Naive thymus-derived CD4-positive, alpha-beta T cell (primary cell): ENCODE data around the gene KRTAP19-7. TPM values are rescaled to one million over a fixed set of nuclear protein-coding genes. Genes with fewer than 3 reads are reported as not detected.

Source experiments
- ATAC-seq: fragments of 150-1000 bp; cut with Tn5 transposase; 2 replicates; pipeline ENCODE4 v1.10.0; 2021; ENCODE audit warnings: mild to moderate bottlenecking, moderate library complexity
- CTCF ChIA-PET: fragments of 350-600 bp; sonication (Branson Sonifier 250); formaldehyde crosslinking; loops from one replicate; lab custom pipeline; 2021; ENCODE audit warnings: antibody characterized with exemption; lab: Charles Lee
- POLR2A ChIA-PET: fragments of 350-600 bp; sonication (Branson Sonifier 250); formaldehyde crosslinking; loops from one replicate; lab custom pipeline; 2021; ENCODE audit warnings: antibody characterized with exemption, inconsistent platforms; lab: Charles Lee
- DNase-seq, 9 donors: peaks; one replicate each; pipeline versions ENCODE4 v3.0.0 to v3.0.0-alpha.2; 2020 to 2022; ENCODE audit warnings: mixed read lengths in 1 of 9
- H3K27ac ChIP-seq: one replicate; pipeline ENCODE4 v1.7.0; 2013; ENCODE audit warnings: mild to moderate bottlenecking, low read depth, low read length, moderate library complexity
- H3K27me3 ChIP-seq, 2 donors: one replicate each; pipeline ENCODE4 v1.7.0; 2013; ENCODE audit warnings: low read length in 2 of 2, mild to moderate bottlenecking in 2 of 2, moderate library complexity in 2 of 2; ENCODE audit not compliant: control insufficient read depth in 2 of 2, insufficient read depth in 2 of 2
- H3K36me3 ChIP-seq, 3 experiments: 1 replicate in 2 of 3; 2 replicates in 1 of 3; pipeline ENCODE4 v1.7.0; 2013; ENCODE audit warnings: low read length in 3 of 3, mild to moderate bottlenecking in 3 of 3, moderate library complexity in 1 of 3; ENCODE audit not compliant: insufficient read depth in 3 of 3, control insufficient read depth in 2 of 3
- H3K4me1 ChIP-seq, 2 donors: one replicate each; pipeline ENCODE4 v1.7.0; 2013; ENCODE audit warnings: low read length in 2 of 2, mild to moderate bottlenecking in 2 of 2, moderate library complexity in 1 of 2; ENCODE audit not compliant: control insufficient read depth in 2 of 2, insufficient read depth in 2 of 2
- H3K4me3 ChIP-seq: 2 replicates; pipeline ENCODE4 v1.7.0; 2013; ENCODE audit warnings: mild to moderate bottlenecking, low read length
- H3K9me3 ChIP-seq, 3 experiments: 1 replicate in 2 of 3; 2 replicates in 1 of 3; pipeline ENCODE4 v1.7.0; 2013; ENCODE audit warnings: low read length in 3 of 3; ENCODE audit not compliant: control insufficient read depth in 2 of 3
- H3K27ac Mint-ChIP-seq, 9 donors: one replicate each; pipeline ENCODE4 v1.8.0; 2020 to 2022; ENCODE audit warnings: mixed read lengths in 9 of 9, mild to moderate bottlenecking in 8 of 9, moderate library complexity in 5 of 9, inconsistent platforms in 2 of 9
- H3K27me3 Mint-ChIP-seq, 5 donors: one replicate each; pipeline ENCODE4 v1.8.0; 2021 to 2022; ENCODE audit warnings: mixed read lengths in 5 of 5, mild to moderate bottlenecking in 1 of 5
- H3K36me3 Mint-ChIP-seq, 5 donors: one replicate each; pipeline ENCODE4 v1.8.0; 2020 to 2022; ENCODE audit warnings: mixed read lengths in 5 of 5, mild to moderate bottlenecking in 3 of 5, inconsistent platforms in 1 of 5
- H3K4me1 Mint-ChIP-seq, 7 donors: one replicate each; pipeline ENCODE4 v1.8.0; 2020 to 2022; ENCODE audit warnings: mixed read lengths in 7 of 7, mild to moderate bottlenecking in 3 of 7, inconsistent platforms in 1 of 7
- H3K4me3 Mint-ChIP-seq, 10 donors: one replicate each; pipeline ENCODE4 v1.8.0; 2020 to 2022; ENCODE audit warnings: mild to moderate bottlenecking in 10 of 10, mixed read lengths in 10 of 10, moderate library complexity in 6 of 10, inconsistent platforms in 2 of 10
- H3K9me3 Mint-ChIP-seq, 11 donors: one replicate each; pipeline ENCODE4 v1.8.0; 2020 to 2022; ENCODE audit warnings: mixed read lengths in 11 of 11, mild to moderate bottlenecking in 4 of 11, inconsistent platforms in 1 of 11, moderate library complexity in 1 of 11
- intact Hi-C, 2 donors: fragments of 100-400 bp; cut with micrococcal nuclease; formaldehyde crosslinking; loops; one replicate each; pipeline ENCODE4 v1.15.1; 2023
- polyA plus RNA-seq, 2 donors: library from polyadenylated mRNA; unstranded; fragments of 300-500 nt; fragmentation: Illumina TruSeq; gene quantifications; one replicate each; pipeline ENCODE4 v1.2.3, GENCODE V29; 2021
- total RNA-seq, 6 experiments: library from RNA in 5 of 6; stranded (reverse) in 5 of 6; gene quantifications; 1 replicate in 5 of 6; 2 replicates in 1 of 6; pipeline ENCODE4 v1.2.3 and lab custom pipeline; 2021 to 2026

Gene KRTAP19-7
- total and polyA plus RNA-seq, 7 experiments from 2014 or later, result not detected

DNA sequence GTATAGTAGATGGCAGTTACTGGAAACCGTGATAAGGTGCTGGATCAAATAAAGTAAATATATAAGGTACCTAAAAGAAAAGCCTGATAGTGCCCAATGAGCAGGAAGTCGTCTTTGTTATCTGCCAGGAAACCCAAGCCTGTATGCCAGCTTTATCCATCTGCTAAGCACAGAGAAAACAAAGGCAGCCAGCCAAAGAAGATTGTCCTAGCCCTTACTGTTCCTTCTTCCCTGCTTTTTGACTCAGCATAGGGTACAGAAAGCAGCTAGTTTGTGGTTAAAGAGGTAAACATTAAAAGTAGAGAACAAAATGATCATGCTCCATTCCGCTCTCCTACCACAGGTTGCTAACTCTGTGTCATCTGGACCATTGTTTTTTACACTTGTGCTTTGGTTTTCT is 19.0 kb upstream of the KRTAP19-7 start:
- H3K27me3 Mint-ChIP-seq, result peaks cover 0 to 9% (median 0%) of the 10 kb centered on the region in 5 donors
- no peaks in the 10 kb centered on the region for H3K4me1 ChIP-seq
- H3K27ac Mint-ChIP-seq, result no peak overlapping the region
- ATAC-seq, result no peak
- no peaks in the 10 kb centered on the region for H3K27me3 ChIP-seq
- H3K27ac ChIP-seq, result no peak overlapping the region
- no peaks in the 10 kb centered on the region for H3K4me1 Mint-ChIP-seq
- no peak for DNase-seq
- peaks cover 0 to 8% (median 0%) of the 10 kb centered on the region in 11 donors for H3K9me3 Mint-ChIP-seq
- no peaks in the 10 kb centered on the region for H3K9me3 ChIP-seq
- no peak overlapping the region for H3K4me3 ChIP-seq
- H3K36me3 Mint-ChIP-seq, result no peaks in the 10 kb centered on the region
- intact Hi-C loops, result no loop called here
- ChIA-PET POLR2A (no interaction called here), CTCF (no interaction called here)
- no peaks in the 10 kb centered on the region for H3K36me3 ChIP-seq
- H3K4me3 Mint-ChIP-seq, result no peak overlapping the region

DNA sequence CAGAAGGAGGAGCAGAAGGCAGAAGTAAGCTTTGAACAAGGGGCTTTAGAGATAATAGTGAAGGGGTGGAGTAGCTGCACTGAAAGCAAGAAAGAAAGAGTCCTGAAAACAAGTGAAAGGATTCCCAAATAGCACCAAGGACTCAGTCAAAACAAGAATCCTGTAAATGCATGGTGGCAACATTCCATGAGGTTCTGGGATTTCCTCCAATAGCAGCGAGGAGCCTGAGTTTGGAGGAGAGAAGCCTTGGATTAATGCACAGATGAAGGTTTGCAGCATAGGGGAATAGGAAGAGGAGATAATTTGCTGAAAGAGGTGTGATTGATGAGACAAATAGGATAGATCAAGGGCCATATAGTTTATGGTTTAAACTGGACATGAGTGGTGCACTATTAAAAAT is 18.2 kb upstream of the KRTAP19-7 start:
- H3K4me3 Mint-ChIP-seq, result no peak overlapping the region
- Histone ChIP-seq H3K27ac (no peak overlapping the region), H3K36me3 (no peaks in the 10 kb centered on the region), H3K9me3 (no peaks in the 10 kb centered on the region), H3K27me3 (no peaks in the 10 kb centered on the region), H3K4me3 (no peak overlapping the region), H3K4me1 (no peaks in the 10 kb centered on the region)
- H3K9me3 Mint-ChIP-seq, result peaks cover 0 to 4% (median 0%) of the 10 kb centered on the region in 11 donors
- no peaks in the 10 kb centered on the region for H3K4me1 Mint-ChIP-seq
- H3K36me3 Mint-ChIP-seq, result no peaks in the 10 kb centered on the region
- no peak overlapping the region for H3K27ac Mint-ChIP-seq
- POLR2A ChIA-PET, result no interaction called here
- peaks cover 0 to 2% (median 0%) of the 10 kb centered on the region in 5 donors for H3K27me3 Mint-ChIP-seq
- intact Hi-C loops, result no loop called here
- ATAC-seq (no peak), DNase-seq (no peak)
- CTCF ChIA-PET, result no interaction called here

DNA sequence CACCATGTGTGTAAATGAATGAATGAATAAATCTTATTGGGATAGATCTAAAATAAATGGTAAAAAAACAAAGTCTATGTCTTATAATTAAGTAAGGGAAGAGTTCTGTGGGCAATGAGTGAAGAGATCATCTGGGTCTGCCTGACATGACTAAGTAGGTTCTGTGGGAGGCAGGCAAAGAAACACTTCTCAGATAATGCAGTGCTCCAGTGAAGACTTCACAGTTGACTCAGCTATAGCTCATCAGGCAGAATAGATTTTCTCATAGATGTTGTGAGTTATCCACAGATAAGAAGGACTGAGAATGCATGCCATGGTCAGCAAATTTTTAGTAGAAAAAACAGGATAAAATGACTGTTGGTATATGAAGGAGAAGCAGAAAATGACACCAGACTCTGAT is 16.7 kb upstream of the KRTAP19-7 start:
- Mint-ChIP-seq H3K4me1 (no peaks in the 10 kb centered on the region), H3K27me3 (no peaks in the 10 kb centered on the region), H3K36me3 (no peaks in the 10 kb centered on the region), H3K27ac (no peak overlapping the region), H3K4me3 (no peak overlapping the region), H3K9me3 (peaks cover 0 to 5% (median 0%) of the 10 kb centered on the region in 11 donors)
- Histone ChIP-seq H3K36me3 (no peaks in the 10 kb centered on the region), H3K27me3 (no peaks in the 10 kb centered on the region), H3K9me3 (no peaks in the 10 kb centered on the region), H3K27ac (no peak overlapping the region), H3K4me1 (no peaks in the 10 kb centered on the region), H3K4me3 (no peak overlapping the region)
- POLR2A ChIA-PET, result no interaction called here
- ATAC-seq, result no peak
- CTCF ChIA-PET, result no interaction called here
- no peak for DNase-seq
- intact Hi-C loops, result no loop called here

DNA sequence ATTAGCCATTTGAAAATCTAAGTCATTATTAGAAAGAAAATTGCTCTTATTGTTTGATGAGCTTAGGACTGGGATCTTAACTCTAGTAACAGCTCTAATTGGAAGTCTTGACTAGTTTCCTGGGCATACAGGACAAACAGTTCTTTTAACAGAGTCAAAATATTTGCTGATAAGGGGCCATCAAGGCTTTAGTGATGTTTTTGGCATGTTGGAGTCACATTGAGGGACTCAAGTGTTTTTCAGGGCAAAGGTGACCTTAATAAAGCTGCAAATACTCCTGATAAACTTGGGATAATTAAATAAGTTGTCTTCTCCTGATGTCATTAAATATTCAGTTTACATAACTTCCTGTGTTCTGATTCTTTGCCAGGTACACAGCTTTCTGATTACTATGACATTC is 6.5 kb upstream of the KRTAP19-7 start:
- Histone ChIP-seq H3K4me1 (no peaks in the 10 kb centered on the region), H3K27ac (no peak overlapping the region), H3K27me3 (no peaks in the 10 kb centered on the region), H3K9me3 (no peaks in the 10 kb centered on the region), H3K4me3 (no peak overlapping the region), H3K36me3 (no peaks in the 10 kb centered on the region)
- POLR2A ChIA-PET, result no interaction called here
- Mint-ChIP-seq H3K9me3 (peaks cover 0 to 5% (median 0%) of the 10 kb centered on the region in 11 donors), H3K27me3 (peaks cover 0 to 5% (median 3%) of the 10 kb centered on the region in 5 donors), H3K27ac (no peak overlapping the region), H3K4me1 (no peaks in the 10 kb centered on the region), H3K36me3 (no peaks in the 10 kb centered on the region), H3K4me3 (no peak overlapping the region)
- no peak for DNase-seq
- ATAC-seq, result no peak
- intact Hi-C loops, result no loop called here
- CTCF ChIA-PET, result no interaction called here

DNA sequence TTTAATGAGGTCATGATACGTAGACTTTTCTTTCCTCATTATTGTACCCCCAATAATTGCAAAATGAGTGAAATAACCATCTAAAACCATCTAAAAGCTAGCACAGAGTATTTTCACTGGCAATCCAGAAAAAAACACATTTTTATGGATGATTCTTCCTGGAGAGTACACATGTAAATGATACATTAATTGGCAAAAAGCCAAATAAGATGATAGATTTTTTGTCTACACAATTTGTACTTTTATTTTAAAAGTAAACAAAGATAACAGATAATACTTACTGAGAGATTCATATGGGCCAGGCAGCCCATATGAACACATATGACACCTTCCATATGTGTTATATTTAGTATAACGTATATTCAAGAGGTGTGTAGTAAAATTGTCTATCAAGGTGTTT is 2.5 kb upstream of the KRTAP19-7 start:
- DNase-seq, result no peak
- ChIA-PET POLR2A (no interaction called here), CTCF (no interaction called here)
- Mint-ChIP-seq H3K27ac (no peak overlapping the region), H3K36me3 (no peaks in the 10 kb centered on the region), H3K4me1 (no peaks in the 10 kb centered on the region), H3K4me3 (no peak overlapping the region), H3K27me3 (peaks cover 1 to 5% (median 3%) of the 10 kb centered on the region in 5 donors), H3K9me3 (peaks cover 0 to 5% (median 0%) of the 10 kb centered on the region in 11 donors)
- intact Hi-C loops, result no loop called here
- ATAC-seq, result no peak
- Histone ChIP-seq H3K4me1 (no peaks in the 10 kb centered on the region), H3K4me3 (no peak overlapping the region), H3K36me3 (no peaks in the 10 kb centered on the region), H3K9me3 (no peaks in the 10 kb centered on the region), H3K27me3 (no peaks in the 10 kb centered on the region), H3K27ac (no peak overlapping the region)

DNA sequence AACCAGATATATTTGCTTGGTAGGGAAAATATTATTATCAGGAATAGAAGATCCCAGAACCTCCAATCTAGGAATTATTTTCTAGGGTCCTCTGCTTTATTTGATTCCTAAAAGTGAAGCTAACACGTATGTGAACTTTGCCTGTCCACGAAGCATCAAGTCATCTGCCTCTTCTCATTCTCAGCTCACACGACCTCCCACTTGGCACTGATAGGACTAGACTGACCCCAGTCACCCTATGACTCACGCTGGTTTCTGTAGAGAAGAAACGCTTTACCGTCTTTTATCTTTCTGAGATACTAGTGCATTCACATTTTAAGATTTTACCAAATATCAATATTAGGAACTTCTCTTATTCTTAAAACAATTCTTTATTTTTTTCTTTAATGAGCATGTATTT is 2.0 kb upstream of the KRTAP19-7 start:
- POLR2A ChIA-PET, result no interaction called here

DNA sequence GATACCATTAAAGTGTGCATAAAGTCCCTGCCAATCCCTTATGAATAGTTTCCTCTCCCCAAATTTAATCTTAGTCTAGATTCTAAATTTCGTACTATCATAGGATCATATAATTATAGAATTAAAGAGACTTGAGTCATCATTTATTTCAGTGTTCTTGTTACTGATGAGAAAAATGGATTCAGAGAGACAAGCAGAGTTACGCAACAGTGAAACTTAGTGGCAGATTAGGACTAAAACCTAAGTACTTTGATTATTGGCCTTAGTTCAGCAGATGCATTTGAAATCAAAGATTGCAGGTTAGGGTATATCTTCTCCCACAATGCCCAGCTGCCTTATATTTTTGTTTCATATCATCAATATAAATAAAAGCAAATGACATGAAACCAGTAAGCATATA is 843 bp upstream of the KRTAP19-7 start:
- intact Hi-C loops, result no loop called here
- H3K4me1 Mint-ChIP-seq, result no peaks in the 10 kb centered on the region
- H3K36me3 Mint-ChIP-seq, result no peaks in the 10 kb centered on the region

More for the DNA sequence above, 2.0 kb upstream of the KRTAP19-7 start:
- Histone ChIP-seq H3K27ac (no peak overlapping the region), H3K27me3 (no peaks in the 10 kb centered on the region), H3K36me3 (no peaks in the 10 kb centered on the region), H3K9me3 (no peaks in the 10 kb centered on the region), H3K4me3 (no peak overlapping the region), H3K4me1 (no peaks in the 10 kb centered on the region)
- no peaks in the 10 kb centered on the region for H3K4me1 Mint-ChIP-seq
- H3K27me3 Mint-ChIP-seq, result peaks cover 0 to 5% (median 3%) of the 10 kb centered on the region in 5 donors
- CTCF ChIA-PET, result no interaction called here
- intact Hi-C loops, result no loop called here
- H3K4me3 Mint-ChIP-seq, result no peak overlapping the region
- DNase-seq, result no peak
- H3K9me3 Mint-ChIP-seq, result peaks cover 0 to 5% (median 0%) of the 10 kb centered on the region in 11 donors
- H3K36me3 Mint-ChIP-seq, result no peaks in the 10 kb centered on the region
- no peak for ATAC-seq
- H3K27ac Mint-ChIP-seq, result no peak overlapping the region

More for the DNA sequence above, 843 bp upstream of the KRTAP19-7 start:
- DNase-seq (no peak), ATAC-seq (no peak)
- Mint-ChIP-seq H3K9me3 (peaks cover 0 to 5% (median 0%) of the 10 kb centered on the region in 11 donors), H3K27ac (no peak overlapping the region), H3K4me3 (no peak overlapping the region), H3K27me3 (peaks cover 0 to 5% (median 3%) of the 10 kb centered on the region in 5 donors)
- Histone ChIP-seq H3K27me3 (no peaks in the 10 kb centered on the region), H3K36me3 (no peaks in the 10 kb centered on the region), H3K4me1 (no peaks in the 10 kb centered on the region), H3K9me3 (no peaks in the 10 kb centered on the region), H3K27ac (no peak overlapping the region), H3K4me3 (no peak overlapping the region)
- POLR2A ChIA-PET, result no interaction called here
- CTCF ChIA-PET, result no interaction called here
